Fibroblast of lung (primary cell): ENCODE results near the gene EML4.

Source experiments
- CTCF ChIP-seq, 2 donors: IDR thresholded peaks in 1 of 2; conservative IDR thresholded peaks in 1 of 2; 1 replicate in 1 of 2; 2 replicates in 1 of 2; pipeline ENCODE4 v1.5.1; 2011 to 2012; ENCODE audit warnings: low read length in 2 of 2, control low read depth in 1 of 2, inconsistent platforms in 1 of 2, low read depth in 1 of 2, mild to moderate bottlenecking in 1 of 2
- EZH2 ChIP-seq: IDR thresholded peaks from 2 replicates; pipeline ENCODE4 v1.5.1; 2012; ENCODE audit warnings: low read length, control low read depth, mild to moderate bottlenecking; ENCODE audit errors: missing control alignments

GRCh38 chr2:42368817-42369531 lies 199.8 kb downstream of the EML4 start:
- TF ChIP-seq CTCF (conservative IDR thresholded peaks at IDR 0.05 in 1 of 2, IDR thresholded peaks at IDR 0.05 in 1 of 2; ENCODE audit: low read depth in 1 of 2, low read length in 2 of 2) = no peak
- no peak for TF ChIP-seq EZH2
